ENCODE data around the gene PXMP2.

DNA sequence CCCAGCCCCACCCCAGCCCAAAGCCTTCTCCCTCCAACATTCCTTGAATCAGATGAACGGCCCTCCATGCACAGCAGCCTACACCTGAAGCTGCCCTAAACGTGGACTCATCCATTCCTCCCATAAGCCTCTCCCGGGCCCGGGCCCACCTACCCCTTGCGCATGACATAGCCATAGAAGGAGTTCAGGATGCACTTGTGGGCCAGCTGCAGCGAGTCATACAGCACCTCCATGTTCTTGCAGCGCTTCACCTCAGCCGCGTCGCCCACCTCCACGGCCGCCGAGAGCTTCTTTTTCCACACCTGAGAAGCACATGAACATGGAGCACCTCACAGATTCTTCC is 22.3 kb upstream of the PXMP2 start:
- TF ChIP-seq, protein P1, sequence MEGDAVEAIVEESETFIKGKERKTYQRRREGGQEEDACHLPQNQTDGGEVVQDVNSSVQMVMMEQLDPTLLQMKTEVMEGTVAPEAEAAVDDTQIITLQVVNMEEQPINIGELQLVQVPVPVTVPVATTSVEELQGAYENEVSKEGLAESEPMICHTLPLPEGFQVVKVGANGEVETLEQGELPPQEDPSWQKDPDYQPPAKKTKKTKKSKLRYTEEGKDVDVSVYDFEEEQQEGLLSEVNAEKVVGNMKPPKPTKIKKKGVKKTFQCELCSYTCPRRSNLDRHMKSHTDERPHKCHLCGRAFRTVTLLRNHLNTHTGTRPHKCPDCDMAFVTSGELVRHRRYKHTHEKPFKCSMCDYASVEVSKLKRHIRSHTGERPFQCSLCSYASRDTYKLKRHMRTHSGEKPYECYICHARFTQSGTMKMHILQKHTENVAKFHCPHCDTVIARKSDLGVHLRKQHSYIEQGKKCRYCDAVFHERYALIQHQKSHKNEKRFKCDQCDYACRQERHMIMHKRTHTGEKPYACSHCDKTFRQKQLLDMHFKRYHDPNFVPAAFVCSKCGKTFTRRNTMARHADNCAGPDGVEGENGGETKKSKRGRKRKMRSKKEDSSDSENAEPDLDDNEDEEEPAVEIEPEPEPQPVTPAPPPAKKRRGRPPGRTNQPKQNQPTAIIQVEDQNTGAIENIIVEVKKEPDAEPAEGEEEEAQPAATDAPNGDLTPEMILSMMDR (IDR thresholded peaks at IDR 0.05; ENCODE audit: low read depth, low read length, missing input control), result no peak
- TF ChIP-seq ZBTB33 (IDR thresholded peaks at IDR 0.05) (no peak), SP1 (IDR thresholded peaks at IDR 0.05) (no peak), RAD21 (IDR thresholded peaks at IDR 0.05) (no peak), TAF1 (conservative IDR thresholded peaks at IDR 0.05) (no peak), JUND (IDR thresholded peaks at IDR 0.05) (no peak), NR2F2 (IDR thresholded peaks at IDR 0.05) (no peak)
- TF ChIP-seq, protein P2, sequence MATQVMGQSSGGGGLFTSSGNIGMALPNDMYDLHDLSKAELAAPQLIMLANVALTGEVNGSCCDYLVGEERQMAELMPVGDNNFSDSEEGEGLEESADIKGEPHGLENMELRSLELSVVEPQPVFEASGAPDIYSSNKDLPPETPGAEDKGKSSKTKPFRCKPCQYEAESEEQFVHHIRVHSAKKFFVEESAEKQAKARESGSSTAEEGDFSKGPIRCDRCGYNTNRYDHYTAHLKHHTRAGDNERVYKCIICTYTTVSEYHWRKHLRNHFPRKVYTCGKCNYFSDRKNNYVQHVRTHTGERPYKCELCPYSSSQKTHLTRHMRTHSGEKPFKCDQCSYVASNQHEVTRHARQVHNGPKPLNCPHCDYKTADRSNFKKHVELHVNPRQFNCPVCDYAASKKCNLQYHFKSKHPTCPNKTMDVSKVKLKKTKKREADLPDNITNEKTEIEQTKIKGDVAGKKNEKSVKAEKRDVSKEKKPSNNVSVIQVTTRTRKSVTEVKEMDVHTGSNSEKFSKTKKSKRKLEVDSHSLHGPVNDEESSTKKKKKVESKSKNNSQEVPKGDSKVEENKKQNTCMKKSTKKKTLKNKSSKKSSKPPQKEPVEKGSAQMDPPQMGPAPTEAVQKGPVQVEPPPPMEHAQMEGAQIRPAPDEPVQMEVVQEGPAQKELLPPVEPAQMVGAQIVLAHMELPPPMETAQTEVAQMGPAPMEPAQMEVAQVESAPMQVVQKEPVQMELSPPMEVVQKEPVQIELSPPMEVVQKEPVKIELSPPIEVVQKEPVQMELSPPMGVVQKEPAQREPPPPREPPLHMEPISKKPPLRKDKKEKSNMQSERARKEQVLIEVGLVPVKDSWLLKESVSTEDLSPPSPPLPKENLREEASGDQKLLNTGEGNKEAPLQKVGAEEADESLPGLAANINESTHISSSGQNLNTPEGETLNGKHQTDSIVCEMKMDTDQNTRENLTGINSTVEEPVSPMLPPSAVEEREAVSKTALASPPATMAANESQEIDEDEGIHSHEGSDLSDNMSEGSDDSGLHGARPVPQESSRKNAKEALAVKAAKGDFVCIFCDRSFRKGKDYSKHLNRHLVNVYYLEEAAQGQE (IDR thresholded peaks at IDR 0.05), result no peak

Data from liver (tissue), 3 donors.